GM12801 (cell line): ENCODE data around the gene HYKK.

Experiments used
- TF ChIP-seq, protein P1 (sequence below): IDR thresholded peaks from one replicate; pipeline ENCODE4 v1.5.1; 2011; ENCODE audit warnings: control low read depth; ENCODE audit not compliant: insufficient read length; ENCODE audit errors: extremely low read depth

The HYKK gene, protein sequence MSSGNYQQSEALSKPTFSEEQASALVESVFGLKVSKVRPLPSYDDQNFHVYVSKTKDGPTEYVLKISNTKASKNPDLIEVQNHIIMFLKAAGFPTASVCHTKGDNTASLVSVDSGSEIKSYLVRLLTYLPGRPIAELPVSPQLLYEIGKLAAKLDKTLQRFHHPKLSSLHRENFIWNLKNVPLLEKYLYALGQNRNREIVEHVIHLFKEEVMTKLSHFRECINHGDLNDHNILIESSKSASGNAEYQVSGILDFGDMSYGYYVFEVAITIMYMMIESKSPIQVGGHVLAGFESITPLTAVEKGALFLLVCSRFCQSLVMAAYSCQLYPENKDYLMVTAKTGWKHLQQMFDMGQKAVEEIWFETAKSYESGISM

GRCh38 chr15:78506971-78507830, at the start of gene HYKK:
HYKK (plus strand) TSS chr15:78507577; CDS start chr15:78513089, 5,512 bp downstream.
- TF ChIP-seq, protein P1, sequence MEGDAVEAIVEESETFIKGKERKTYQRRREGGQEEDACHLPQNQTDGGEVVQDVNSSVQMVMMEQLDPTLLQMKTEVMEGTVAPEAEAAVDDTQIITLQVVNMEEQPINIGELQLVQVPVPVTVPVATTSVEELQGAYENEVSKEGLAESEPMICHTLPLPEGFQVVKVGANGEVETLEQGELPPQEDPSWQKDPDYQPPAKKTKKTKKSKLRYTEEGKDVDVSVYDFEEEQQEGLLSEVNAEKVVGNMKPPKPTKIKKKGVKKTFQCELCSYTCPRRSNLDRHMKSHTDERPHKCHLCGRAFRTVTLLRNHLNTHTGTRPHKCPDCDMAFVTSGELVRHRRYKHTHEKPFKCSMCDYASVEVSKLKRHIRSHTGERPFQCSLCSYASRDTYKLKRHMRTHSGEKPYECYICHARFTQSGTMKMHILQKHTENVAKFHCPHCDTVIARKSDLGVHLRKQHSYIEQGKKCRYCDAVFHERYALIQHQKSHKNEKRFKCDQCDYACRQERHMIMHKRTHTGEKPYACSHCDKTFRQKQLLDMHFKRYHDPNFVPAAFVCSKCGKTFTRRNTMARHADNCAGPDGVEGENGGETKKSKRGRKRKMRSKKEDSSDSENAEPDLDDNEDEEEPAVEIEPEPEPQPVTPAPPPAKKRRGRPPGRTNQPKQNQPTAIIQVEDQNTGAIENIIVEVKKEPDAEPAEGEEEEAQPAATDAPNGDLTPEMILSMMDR, result no peak

DNA sequence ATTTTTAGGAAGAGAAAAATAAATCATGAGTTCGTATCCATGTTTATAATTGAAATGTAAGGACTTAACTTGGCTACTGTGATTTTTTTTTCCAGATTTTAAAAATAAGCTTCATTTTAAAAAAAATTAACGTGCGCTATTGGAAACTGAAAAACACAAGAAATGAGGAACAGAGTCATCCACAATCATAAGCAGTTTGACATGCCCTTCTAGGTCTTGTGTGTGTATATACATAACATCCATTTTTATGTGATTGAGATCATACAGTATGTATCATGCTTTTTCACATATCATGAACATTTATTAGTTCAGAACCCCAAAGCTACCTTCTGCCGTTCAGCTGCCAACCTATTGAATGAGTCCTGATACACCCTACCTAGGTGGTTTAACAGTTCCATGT, 46.6 kb upstream of the HYKK start:
- TF ChIP-seq, protein P1, result no peak

GRCh38 chr15:78461171-78461888, 46.0 kb upstream of the HYKK start:
- TF ChIP-seq, protein P1, result no peak

DNA sequence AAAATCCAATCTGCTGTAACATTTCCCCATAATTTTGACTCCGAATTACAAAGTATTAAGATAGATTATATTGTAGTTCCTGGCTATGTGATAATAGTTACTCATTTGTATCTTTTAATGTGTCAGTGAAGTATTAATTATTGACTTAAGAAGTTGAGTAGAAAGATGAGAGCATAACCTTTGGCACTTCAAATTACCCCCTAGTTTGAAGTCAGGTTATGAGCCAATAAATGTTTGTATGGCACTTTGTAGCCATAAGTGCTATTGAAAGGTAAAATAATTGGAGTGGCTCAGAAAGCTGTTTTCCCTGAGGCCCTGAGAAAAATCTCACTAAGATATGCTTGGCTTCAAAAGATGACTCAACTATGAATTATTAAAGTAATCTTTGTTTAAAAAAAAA, 38.3 kb upstream of the HYKK start:
- TF ChIP-seq, protein P1, result no peak

- TF ChIP-seq, protein P1, result no peak
Measured at GRCh38 chr15:78477295-78477694, 30.1 kb upstream of the HYKK start.

GRCh38 chr15:78479650-78480049, 27.7 kb upstream of the HYKK start:
- TF ChIP-seq, protein P1, result no peak

DNA sequence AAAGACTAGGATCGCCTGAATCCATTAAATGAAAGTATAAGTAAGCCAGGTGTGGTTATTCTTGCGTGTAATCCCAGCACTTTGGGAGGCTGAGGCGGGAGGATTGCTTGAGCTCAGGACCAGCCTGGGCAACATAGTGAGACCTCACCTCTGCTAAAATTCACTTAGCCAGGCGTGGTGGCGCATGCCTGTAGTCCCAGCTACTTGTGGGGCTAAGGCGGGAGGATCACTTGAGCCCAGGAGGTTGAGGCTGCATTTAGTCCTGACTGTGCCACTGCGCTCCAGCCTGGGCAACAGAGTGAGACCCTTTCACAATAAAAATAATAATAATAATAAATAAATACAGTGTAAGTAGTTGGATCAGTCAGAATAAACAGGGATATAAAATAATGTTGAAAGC, 25.5 kb upstream of the HYKK start:
- TF ChIP-seq, protein P1, result no peak
